Effector CD4-positive, alpha-beta T cell (primary cell): ENCODE results near the gene ZNF454.

Experiments
- DNase-seq: peaks from one replicate; pipeline ENCODE4 v3.0.0-alpha.2; 2020

Gene ZNF454

DNA sequence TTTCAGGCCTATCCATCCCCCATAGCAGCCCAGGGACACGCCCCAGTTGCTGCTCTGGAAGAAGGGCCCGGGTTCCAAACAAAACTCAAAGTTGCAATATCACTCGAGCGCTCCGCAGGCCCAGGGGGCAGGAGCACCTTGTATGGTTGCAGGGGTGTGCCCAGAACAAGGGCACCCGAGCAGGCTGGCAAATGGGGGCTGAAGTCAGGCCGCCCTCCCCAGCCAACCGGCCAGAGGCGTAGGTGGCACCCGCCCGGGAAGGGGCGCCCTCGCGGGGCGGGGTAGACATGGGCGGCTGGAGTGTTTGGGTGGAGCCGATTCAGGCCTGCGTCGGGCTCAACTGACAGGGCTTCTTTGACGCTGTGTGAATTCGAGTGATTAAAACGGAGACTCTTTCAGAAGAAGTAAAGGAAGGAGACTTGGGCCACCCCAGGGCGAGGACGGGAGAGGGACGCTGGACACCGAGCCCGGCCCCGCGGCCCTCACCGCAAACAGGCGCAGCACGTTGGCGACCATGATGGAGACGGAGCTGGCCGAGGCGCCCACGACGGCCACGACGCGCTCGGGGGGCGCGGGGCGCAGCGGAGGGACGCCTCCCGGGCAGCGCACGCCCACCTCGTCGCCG, 53.1 kb downstream of the ZNF454 start:
- DNase-seq = no peak

DNA sequence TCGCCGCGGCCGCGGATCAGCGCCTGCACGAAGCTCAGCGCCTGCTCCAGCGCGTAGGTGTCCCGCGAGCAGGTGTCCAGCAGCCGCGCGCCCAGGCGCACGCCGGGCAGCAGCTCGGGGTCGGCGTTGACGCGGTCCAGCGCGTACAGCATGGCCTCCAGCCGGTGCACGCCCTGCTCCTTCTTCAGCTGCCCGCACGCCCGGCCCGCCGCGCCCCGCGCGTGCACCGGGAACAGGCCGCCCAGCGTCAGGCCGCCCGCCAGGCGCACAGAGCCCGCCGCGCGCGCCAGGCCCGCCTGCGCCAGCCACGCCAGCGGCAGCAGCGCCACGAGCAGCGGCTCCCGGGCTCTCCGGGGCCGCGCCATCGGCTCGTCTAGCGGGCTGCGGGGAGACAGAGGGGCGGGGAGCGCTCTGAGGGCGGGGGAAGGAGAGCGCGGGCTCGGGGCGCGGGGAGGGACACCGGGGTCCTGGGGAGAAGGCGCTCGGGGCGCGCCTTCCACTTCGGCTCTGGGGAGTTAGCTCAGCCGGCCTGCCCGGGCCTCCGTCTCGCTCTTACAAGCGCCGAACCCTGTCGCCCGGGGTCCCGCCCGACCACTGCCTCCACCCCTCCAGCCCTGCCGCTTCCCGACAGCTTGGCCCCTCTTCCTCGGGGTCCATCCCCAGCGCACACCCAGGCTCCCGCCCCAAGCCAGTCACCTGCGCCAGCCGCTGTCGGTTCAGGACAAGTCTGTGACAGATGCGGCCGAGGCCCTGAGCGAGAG, 53.8 kb downstream of the ZNF454 start, which contains the start of gene GRM6:
Gene GRM6, minus strand, starts transcription at position 741 of the 761 bp plus-strand sequence. Its CDS starts 376 bp downstream, at position 365.
- no peak for DNase-seq

DNA sequence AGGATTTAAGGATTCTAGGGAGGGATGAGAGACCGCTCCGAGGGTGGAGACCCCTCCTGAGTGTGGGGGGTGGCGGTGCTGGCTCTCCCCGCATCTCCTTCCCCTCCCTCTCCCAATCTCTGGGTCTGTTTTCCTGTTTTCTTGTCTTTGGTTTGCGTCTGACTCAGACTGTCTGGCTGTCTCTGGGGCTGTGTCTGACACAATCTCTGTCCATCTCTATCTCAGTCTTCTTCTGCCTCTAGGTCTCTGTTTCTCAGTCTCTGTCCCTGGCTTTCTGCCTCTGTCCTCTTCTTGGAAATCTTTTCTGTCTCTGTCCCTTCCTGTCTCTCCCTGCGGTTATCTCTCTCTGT, 54.3 kb downstream of the ZNF454 start:
- DNase-seq = no peak

DNA sequence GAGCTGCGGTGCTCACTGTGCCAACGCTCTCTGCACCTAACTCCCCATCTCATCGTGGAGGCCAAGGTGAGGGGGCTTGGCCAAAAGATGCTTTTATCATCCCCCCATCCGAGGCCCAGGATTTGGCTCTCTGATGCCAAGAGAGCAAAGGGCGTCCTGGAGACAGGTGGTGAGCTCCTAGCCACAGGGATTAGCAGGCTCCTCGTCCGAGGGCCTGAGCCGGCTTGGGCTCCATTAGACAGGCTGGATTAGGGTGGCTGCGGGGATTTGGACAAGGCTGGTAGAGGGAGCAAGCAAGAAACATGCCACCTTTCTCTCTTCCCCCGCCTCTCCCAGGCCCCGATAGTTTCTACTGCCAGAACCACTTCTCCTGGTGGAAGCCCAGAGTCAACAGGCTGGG, 55.2 kb downstream of the ZNF454 start:
- DNase-seq = no peak

DNA sequence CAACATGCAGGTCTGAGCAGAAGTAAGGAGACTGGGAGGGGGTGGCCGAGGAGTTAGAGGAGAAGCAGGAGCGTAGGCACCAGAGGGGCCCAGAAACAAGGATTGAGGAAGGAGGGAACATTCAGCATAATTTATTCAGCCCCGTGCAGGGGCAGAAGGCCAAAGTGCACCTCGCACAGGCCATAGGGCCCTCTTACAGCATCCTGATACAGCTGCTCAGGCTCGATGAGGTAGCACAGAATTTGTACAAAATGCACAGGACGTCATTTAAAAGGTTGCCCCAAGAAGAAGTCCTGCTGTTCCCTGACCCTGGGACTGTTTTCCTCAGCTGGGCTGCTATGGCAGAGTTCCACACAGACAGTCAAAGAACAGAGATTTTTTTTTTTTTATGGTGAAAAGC, 56.2 kb downstream of the ZNF454 start:
- no peak for DNase-seq

DNA sequence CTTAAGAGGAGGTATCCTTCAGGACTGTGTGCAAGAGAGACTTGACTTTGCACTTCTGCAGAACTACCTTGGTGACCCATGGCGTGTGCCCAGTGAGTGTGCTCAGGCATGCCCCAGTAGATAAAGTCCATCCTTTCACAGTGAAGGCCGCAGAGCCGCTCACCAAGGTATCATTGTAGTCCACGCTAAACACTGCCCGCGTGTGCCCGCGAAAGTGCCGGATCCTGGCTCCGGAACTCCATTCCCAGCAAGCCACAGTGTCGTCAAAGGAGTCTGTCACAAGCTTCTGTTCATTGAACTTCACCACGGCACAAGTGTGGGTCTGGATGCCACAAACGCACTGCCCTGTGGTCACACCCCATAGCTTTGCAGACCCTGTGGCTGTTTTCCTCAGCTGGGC, 57.4 kb downstream of the ZNF454 start:
- DNase-seq = no peak

DNA sequence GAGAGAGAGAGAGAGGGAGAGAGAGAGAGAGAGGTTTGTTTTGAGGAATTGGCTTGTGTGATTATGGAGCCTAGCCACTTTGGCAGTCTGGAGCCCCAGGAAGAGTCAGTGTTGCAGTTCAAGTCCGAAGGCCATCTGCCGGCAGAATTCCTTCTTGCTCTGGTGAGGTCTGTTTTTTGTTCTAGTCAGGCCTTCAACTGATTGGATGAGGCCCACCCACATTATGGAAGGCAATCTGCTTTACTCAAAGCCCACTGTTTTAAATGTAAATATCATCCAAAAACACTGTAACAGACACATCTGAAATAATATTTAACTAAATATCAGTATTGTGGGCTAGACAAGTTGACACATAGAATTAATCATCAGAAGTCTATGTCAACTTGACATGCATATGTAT, 65.6 kb downstream of the ZNF454 start:
- no peak for DNase-seq

DNA sequence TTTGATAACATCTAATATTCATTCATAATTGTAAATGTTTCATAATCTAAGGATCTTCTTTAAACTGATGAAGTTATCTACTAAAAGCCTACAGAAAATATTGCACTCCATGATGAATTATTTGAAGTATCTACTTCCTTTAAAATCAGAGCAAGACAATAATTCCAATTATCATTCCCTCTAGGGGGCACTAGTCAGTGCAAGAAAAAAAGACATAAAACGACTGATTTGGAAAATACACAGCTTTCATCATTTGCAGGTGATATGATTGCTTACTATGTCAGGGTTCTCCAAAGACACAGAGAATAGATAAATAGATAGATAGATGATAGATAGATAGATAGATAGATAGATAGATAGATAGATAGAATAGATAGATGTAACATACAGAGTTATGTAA, 67.7 kb downstream of the ZNF454 start:
- no peak for DNase-seq
